Keratinocyte (primary cell): Measurements from ENCODE around the gene WNT10A. TPM values are rescaled to one million over a fixed set of nuclear protein-coding genes. Genes with fewer than 3 reads are reported as not detected.
"Not testable (repeated sequence)": the region's sequence is repeated elsewhere in the genome, so short reads cannot be mapped to it uniquely, and the experiment has no call there.

Experiments
- DNase-seq: peaks from one replicate; pipeline ENCODE4 v3.0.0-alpha.2; 2011; ENCODE audit warnings: low read depth, missing footprints, low spot score
- FAIRE-seq: peaks from 2 replicates; lab custom pipeline; 2011; peaks lifted over from hg19 to GRCh38; lab: Jason Lieb, UNC
- H2AFZ ChIP-seq: 2 replicates; pipeline ENCODE4 v1.6.0; 2012; ENCODE audit warnings: low read length, control low read depth, inconsistent platforms; ENCODE audit not compliant: control insufficient read depth
- H3K27ac ChIP-seq: 2 replicates; pipeline ENCODE4 v1.5.1; 2011; ENCODE audit warnings: low read length; ENCODE audit not compliant: control insufficient read depth, insufficient read depth
- H3K27me3 ChIP-seq: 3 replicates; pipeline ENCODE4 v1.6.0; 2011; ENCODE audit warnings: low read length; ENCODE audit not compliant: control insufficient read depth, insufficient read depth; ENCODE audit errors: extremely low read depth
- H3K36me3 ChIP-seq, 2 experiments: 2 replicates in 1 of 2; 3 replicates in 1 of 2; pipeline ENCODE4 v1.5.1; 2011; ENCODE audit warnings: low read length in 2 of 2, mild to moderate bottlenecking in 1 of 2; ENCODE audit not compliant: control insufficient read depth in 2 of 2, insufficient read depth in 2 of 2; ENCODE audit errors: extremely low read depth in 1 of 2
- H3K4me1 ChIP-seq: 3 replicates; pipeline ENCODE4 v1.5.1; 2011; ENCODE audit warnings: low read length; ENCODE audit not compliant: control insufficient read depth, insufficient read depth; ENCODE audit errors: extremely low read depth
- H3K4me2 ChIP-seq: 3 replicates; pipeline ENCODE4 v1.6.0; 2011; ENCODE audit warnings: low read depth, low read length; ENCODE audit not compliant: control insufficient read depth, insufficient read depth; ENCODE audit errors: extremely low read depth
- H3K4me3 ChIP-seq, 3 experiments: fragments of 200-600 bp in 1 of 3; sonication (generic) in 1 of 3; 2 replicates in 2 of 3; 3 replicates in 1 of 3; pipeline ENCODE4 v1.5.1; 2011 to 2016; ENCODE audit warnings: low read length in 3 of 3, mild to moderate bottlenecking in 3 of 3, control low read depth in 2 of 3, inconsistent platforms in 1 of 3, low read depth in 1 of 3, mixed read lengths in 1 of 3, mixed run types in 1 of 3, moderate library complexity in 1 of 3; ENCODE audit not compliant: control insufficient read depth in 2 of 3, insufficient read depth in 2 of 3; ENCODE audit errors: extremely low read depth in 1 of 3
- H3K79me2 ChIP-seq: 2 replicates; pipeline ENCODE4 v1.6.0; 2012; ENCODE audit warnings: low read length; ENCODE audit not compliant: control insufficient read depth, insufficient read depth
- H3K9ac ChIP-seq: 3 replicates; pipeline ENCODE4 v1.6.0; 2011; ENCODE audit warnings: low read length; ENCODE audit not compliant: control insufficient read depth, insufficient read depth; ENCODE audit errors: extremely low read depth
- H3K9me1 ChIP-seq: 3 replicates; pipeline ENCODE4 v1.6.0; 2011; ENCODE audit warnings: low read length; ENCODE audit not compliant: control insufficient read depth, insufficient read depth; ENCODE audit errors: extremely low read depth
- H3K9me3 ChIP-seq: 2 replicates; pipeline ENCODE4 v1.5.1; 2012; ENCODE audit warnings: low read depth, low read length; ENCODE audit not compliant: control insufficient read depth
- H4K20me1 ChIP-seq: 3 replicates; pipeline ENCODE4 v1.6.0; 2011; ENCODE audit warnings: low read length; ENCODE audit not compliant: control insufficient read depth, insufficient read depth; ENCODE audit errors: extremely low read depth
- EZH2 ChIP-seq: IDR thresholded peaks from one replicate; pipeline ENCODE4 v1.6.1; 2012; ENCODE audit warnings: inconsistent platforms, mild to moderate bottlenecking, low read length, moderate library complexity
- dilution Hi-C: fragments of 300-500 bp; cut with MboI; formaldehyde crosslinking; loops from one replicate; pipeline ENCODE4 v1.7.0; 2020; ENCODE audit warnings: low sequenced_read_pairs; ENCODE audit not compliant: extremely low pct_ligation_motif_present
- polyA plus RNA-seq, 5 experiments: library from polyadenylated mRNA; depleted of rRNA in 3 of 5; stranded (reverse) in 3 of 5; stranded (forward) in 1 of 5; unstranded in 1 of 5; fragments of >200 nt; gene quantifications; 1 replicate in 1 of 5; 2 replicates in 3 of 5; 3 replicates in 1 of 5; pipeline versions ENCODE4 v1.2.1 to v1.2.3, GENCODE V29; 2011 to 2012; ENCODE audit warnings: missing spikeins in 2 of 5, low read depth in 1 of 5, low replicate concordance in 1 of 5
- small RNA-seq, 3 experiments: library from RNA; depleted of rRNA; stranded (forward); fragments of <200 nt; gene quantifications; one replicate each; pipeline ENCODE3, GENCODE V24; 2012; ENCODE audit warnings: low read depth in 3 of 3, low replicate concordance in 1 of 3; ENCODE audit not compliant: insufficient read length in 3 of 3
- TF ChIP-seq, protein P1 (sequence below), 3 experiments: IDR thresholded peaks in 1 of 3; conservative IDR thresholded peaks in 1 of 3; optimal IDR thresholded peaks in 1 of 3; 2 replicates in 2 of 3; 3 replicates in 1 of 3; pipeline versions ENCODE3 to v1.5.1; 2011; ENCODE audit warnings: low read length in 3 of 3, mild to moderate bottlenecking in 3 of 3, moderate library complexity in 2 of 3, control low read depth in 1 of 3, inconsistent platforms in 1 of 3; ENCODE audit not compliant: insufficient read depth in 2 of 3; ENCODE audit errors: extremely low read depth in 1 of 3

WNT10A gene
- polyA plus RNA-seq, 1 donor (not counting 4 experiments of a cell fraction or from before 2014, with no cell fraction given): 2.1 TPM

DNA sequence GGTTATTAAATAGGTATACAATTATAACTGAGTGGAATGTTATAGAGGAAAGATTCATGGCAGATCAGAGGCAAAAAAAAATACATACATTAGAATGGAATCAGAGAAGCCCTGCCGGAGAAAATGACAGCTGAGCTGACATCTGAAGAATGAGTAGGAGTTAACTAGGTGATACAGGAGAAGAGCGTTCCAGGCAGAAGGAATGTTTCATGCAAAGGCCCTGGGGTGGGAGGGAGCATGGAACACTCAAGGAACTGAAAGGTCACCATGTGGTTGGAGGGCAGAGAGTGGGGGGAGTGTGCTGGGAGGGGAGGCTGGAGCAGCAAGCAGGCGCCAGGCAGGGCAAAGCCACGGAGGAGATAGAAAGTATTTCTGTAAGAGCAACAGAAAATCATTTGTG, 47.2 kb downstream of the WNT10A start:
- H3K4me3 ChIP-seq: no peak overlapping the region
- H3K27ac ChIP-seq: no peak overlapping the region
- H3K9ac ChIP-seq: no peak overlapping the region
- H4K20me1 ChIP-seq: no peaks in the 10 kb centered on the region
- dilution Hi-C loops: no loop called here
- H2AFZ ChIP-seq: no peak overlapping the region
- H3K9me1 ChIP-seq: no peaks in the 10 kb centered on the region
- no peak overlapping the region for H3K4me2 ChIP-seq
- peaks cover 17% of the 10 kb centered on the region for H3K27me3 ChIP-seq
- no peaks in the 10 kb centered on the region for H3K36me3 ChIP-seq
- no peaks in the 10 kb centered on the region for H3K4me1 ChIP-seq
- TF ChIP-seq, protein P1, sequence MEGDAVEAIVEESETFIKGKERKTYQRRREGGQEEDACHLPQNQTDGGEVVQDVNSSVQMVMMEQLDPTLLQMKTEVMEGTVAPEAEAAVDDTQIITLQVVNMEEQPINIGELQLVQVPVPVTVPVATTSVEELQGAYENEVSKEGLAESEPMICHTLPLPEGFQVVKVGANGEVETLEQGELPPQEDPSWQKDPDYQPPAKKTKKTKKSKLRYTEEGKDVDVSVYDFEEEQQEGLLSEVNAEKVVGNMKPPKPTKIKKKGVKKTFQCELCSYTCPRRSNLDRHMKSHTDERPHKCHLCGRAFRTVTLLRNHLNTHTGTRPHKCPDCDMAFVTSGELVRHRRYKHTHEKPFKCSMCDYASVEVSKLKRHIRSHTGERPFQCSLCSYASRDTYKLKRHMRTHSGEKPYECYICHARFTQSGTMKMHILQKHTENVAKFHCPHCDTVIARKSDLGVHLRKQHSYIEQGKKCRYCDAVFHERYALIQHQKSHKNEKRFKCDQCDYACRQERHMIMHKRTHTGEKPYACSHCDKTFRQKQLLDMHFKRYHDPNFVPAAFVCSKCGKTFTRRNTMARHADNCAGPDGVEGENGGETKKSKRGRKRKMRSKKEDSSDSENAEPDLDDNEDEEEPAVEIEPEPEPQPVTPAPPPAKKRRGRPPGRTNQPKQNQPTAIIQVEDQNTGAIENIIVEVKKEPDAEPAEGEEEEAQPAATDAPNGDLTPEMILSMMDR (optimal IDR thresholded peaks at IDR 0.05 in 1 of 3, IDR thresholded peaks at IDR 0.05 in 1 of 3, conservative IDR thresholded peaks at IDR 0.05 in 1 of 3; ENCODE audit: extremely low read depth in 1 of 3, insufficient read depth in 2 of 3, low read length in 3 of 3): no peak
- no peak for TF ChIP-seq EZH2
- FAIRE-seq (no peak), DNase-seq (no peak)
- no peaks in the 10 kb centered on the region for H3K9me3 ChIP-seq
- no peaks in the 10 kb centered on the region for H3K79me2 ChIP-seq

DNA sequence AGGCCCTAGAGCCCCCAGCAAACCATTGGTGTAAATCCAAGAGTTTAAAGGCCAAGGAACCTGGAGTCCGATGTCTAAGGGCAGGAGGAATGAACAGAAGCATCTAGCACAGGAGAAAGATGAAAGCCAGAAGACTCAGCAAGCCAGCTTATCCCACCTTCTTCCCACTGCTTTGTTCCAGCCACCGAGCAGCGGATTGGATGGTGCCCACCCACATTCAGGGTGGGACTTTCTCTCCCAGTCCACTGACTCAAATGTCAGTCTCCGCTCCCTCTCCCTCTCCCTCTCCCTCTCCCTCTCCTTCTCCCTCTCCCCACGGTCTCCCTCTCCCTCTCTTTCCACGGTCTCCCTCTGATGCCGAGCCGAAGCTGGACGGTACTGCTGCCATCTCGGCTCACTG, 49.8 kb downstream of the WNT10A start:
- H4K20me1 ChIP-seq, H3K4me1 ChIP-seq, H3K9me1 ChIP-seq, H3K4me2 ChIP-seq, H3K36me3 ChIP-seq, H3K27ac ChIP-seq, H3K79me2 ChIP-seq, H3K9me3 ChIP-seq, dilution Hi-C loops, H3K9ac ChIP-seq, DNase-seq, H3K4me3 ChIP-seq, H2AFZ ChIP-seq, FAIRE-seq: not testable (repeated sequence)
- H3K27me3 ChIP-seq: peaks cover 17% of the 10 kb centered on the region

DNA sequence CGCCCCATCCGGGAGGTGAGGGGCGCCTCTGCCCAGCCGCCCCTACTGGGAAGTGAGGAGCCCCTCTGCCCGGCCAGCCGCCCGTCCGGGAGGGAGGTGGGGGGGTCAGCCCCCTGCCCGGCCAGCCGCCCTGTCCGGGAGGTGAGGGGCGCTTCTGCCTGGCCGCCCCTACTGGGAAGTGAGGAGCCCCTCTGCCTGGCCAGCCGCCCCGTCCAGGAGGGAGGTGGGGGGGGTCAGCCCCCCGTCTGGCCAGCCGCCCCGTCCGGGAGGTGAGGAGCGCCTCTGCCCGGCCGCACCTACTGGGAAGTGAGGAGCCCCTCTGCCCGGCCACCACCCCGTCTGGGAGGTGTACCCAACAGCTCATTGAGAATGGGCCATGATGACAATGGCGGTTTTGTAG, 51.1 kb downstream of the WNT10A start:
- H3K9me3 ChIP-seq, H3K9ac ChIP-seq, dilution Hi-C loops, H3K4me1 ChIP-seq, H2AFZ ChIP-seq, H3K4me3 ChIP-seq, H3K36me3 ChIP-seq, DNase-seq, H4K20me1 ChIP-seq, H3K9me1 ChIP-seq, H3K79me2 ChIP-seq, H3K27ac ChIP-seq, FAIRE-seq, H3K4me2 ChIP-seq: not testable (repeated sequence)
- H3K27me3 ChIP-seq: peaks cover 10% of the 10 kb centered on the region

Small RNA genes within 50 kb of the gene (small RNA-seq; reads per million reads assigned to genes)
- 0 reads per million in 3 experiments for gene RNU6-642P

Other genes starting within 250 kb of the WNT10A start
- gene ZNF142, start 221.2 kb upstream of the WNT10A start, polyA plus RNA-seq: 4.3 to 11.9 TPM (median 4.5 TPM) in 3 replicates
- 56.6 to 62.3 TPM (median 57.7 TPM) in 3 replicates for gene BCS1L, start 221.2 kb upstream of the WNT10A start, polyA plus RNA-seq
- 65.0 to 107 TPM (median 82.5 TPM) in 3 replicates for gene RNF25, start 208.8 kb upstream of the WNT10A start, polyA plus RNA-seq
- gene STK36, start 208.8 kb upstream of the WNT10A start, polyA plus RNA-seq: 17.3 to 25.4 TPM (median 19.0 TPM) in 3 replicates
- 19.6 to 26.3 TPM (median 20.1 TPM) in 3 replicates for gene TTLL4, start 170.0 kb upstream of the WNT10A start, polyA plus RNA-seq
- 0.12 to 0.27 TPM (median 0.19 TPM) in 3 replicates for gene CYP27A1, start 98.7 kb upstream of the WNT10A start, polyA plus RNA-seq
- not detected in 3 replicates for gene PRKAG3, start 49.0 kb upstream of the WNT10A start, polyA plus RNA-seq
- gene WNT6, start 21.0 kb upstream of the WNT10A start, polyA plus RNA-seq: 0.15 TPM in 1 of 3 replicates, not detected in the others
- gene CDK5R2, start 78.8 kb downstream of the WNT10A start, polyA plus RNA-seq: 0.03 TPM in 2 of 3 replicates, not detected in the other
- not detected in 3 replicates for gene FEV, start 104.3 kb downstream of the WNT10A start, polyA plus RNA-seq
- not detected in 3 replicates for gene CRYBA2, start 112.6 kb downstream of the WNT10A start, polyA plus RNA-seq
- not detected in 3 replicates for gene CFAP65, start 160.7 kb downstream of the WNT10A start, polyA plus RNA-seq
- gene IHH, start 180.1 kb downstream of the WNT10A start, polyA plus RNA-seq: not detected in 3 replicates